ENCODE measurements around the gene NDEL1. TPM values are rescaled to one million over a fixed set of nuclear protein-coding genes. Genes with fewer than 3 reads are reported as not detected.

Gene NDEL1
- total RNA-seq, 1 experiment from 2014 or later: 24.6 TPM

DNA sequence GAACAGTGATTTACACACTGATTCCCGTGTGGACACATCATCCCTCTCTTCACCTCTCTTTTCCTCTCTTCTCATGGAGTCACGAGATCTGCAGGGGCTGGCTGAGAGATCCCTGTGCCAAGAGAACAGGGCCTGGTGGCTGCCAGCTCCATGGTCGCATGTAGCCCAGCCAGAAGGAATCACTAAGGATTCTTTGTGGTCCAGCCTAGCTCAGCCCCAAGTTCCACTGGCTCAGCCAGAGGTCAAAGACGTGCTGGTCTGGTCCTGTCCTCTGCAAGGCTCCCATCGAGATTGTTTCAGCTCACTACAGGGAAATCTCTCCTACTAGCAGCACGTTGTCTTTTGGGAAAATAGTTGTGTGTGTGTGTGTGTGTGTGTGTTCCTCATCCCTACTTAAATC, 66.4 kb downstream of the NDEL1 start:
- DNase-seq (ENCODE audit: low spot score): no peak

- no peak for DNase-seq (ENCODE audit: low spot score)
Measured at GRCh38 chr17:8503368-8503767, 67.7 kb downstream of the NDEL1 start.

DNA sequence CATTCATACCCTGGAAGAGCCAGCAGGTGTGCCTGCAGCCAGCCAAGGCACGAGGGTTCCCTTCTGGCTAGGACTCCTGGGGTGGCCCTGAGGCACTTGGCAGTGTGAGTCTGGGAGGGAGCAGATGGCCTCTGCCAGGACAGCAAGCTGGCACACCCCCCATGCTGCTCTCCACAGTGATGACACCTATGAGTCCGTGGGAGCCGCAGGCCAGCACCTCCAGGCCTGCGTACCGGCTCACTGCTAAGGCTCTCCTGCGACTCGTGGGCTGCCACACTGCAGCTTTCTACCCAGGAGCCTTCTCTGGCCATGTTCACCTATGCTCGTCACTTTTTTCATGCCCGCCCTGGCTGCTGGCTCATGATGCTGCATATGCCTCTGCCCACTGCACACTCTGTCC, 68.1 kb downstream of the NDEL1 start:
- DNase-seq (ENCODE audit: low spot score): no peak

DNA sequence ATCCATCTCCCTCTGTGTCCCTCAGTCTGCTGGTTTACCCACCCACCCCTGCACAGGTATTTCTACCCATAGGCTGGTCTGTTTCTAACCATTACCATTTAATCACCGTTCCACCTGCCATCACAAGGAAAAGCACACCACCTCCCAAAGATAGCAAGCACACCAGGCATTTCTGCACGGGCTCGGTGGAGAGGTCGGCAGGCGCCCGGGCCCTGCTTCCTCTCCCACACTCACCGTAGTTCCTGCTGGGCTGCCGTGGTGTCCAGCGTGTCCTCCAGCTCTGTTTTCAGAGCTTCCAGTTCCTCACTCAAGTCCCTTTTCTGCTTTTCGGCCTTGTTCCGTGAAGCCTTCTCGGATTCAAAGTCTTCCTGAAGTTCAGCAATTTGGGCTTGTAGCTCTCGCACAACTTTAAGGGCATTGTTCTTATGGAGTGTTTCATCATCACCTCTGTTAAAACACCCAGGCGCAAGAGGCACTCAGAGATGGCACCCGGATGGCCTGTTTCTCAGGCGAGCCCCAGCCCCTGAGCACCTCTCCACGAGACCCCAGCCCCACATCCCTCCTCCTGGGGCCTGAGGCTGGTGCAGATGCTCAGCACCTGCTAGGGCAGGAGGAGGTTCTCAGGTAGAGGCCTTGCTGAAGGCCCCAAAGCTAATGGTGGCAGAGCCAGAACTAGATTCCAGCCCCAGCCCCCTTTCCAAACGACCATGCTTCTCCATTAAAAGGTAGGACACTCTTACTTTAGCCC, 69.0 kb downstream of the NDEL1 start:
- DNase-seq (ENCODE audit: low spot score): no peak

- DNase-seq (ENCODE audit: low spot score): no peak
Measured at GRCh38 chr17:8506145-8506544, 70.5 kb downstream of the NDEL1 start.

DNA sequence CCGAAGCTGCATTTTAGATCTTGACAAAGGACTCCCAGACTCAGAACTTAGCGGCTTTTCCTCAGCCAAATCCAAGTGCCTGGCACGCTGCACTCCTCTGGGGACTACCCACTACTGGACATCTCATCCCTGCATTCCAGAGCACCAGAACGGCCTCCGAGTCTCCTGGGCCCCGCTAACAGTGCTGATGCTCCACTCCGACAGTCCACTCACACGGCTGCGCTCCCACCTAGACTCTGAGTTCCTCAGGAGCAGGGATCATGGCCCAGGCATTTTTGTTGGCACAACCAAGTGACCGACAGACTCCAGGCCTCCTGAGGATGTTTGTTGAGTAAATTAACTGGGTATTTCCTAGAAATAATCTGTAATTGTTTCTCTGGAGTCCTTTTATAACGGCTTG, 79.1 kb downstream of the NDEL1 start:
- DNase-seq (ENCODE audit: low spot score): no peak

Small RNA genes within 50 kb of the gene (small RNA-seq; reads per million reads assigned to genes)
- not detected for gene RNU7-43P

Other genes with a start within 250 kb of the NDEL1 start
- gene BORCS6, start 245.7 kb upstream of the NDEL1 start, total RNA-seq (2014; rRNA removed; shearing (Covaris generic)): 12.4 and 12.8 TPM in 2 replicates
- gene AURKB, start 225.3 kb upstream of the NDEL1 start, total RNA-seq (2014; rRNA removed; shearing (Covaris generic)): 75.0 and 84.9 TPM in 2 replicates
- gene CTC1, start 187.8 kb upstream of the NDEL1 start, total RNA-seq (2014; rRNA removed; shearing (Covaris generic)): 5.9 and 17.7 TPM in 2 replicates
- 45.4 and 51.3 TPM in 2 replicates for gene PFAS, start 186.6 kb upstream of the NDEL1 start, total RNA-seq (2014; rRNA removed; shearing (Covaris generic))
- 13.9 and 18.4 TPM in 2 replicates for gene RANGRF, start 147.2 kb upstream of the NDEL1 start, total RNA-seq (2014; rRNA removed; shearing (Covaris generic))
- 1.7 and 2.4 TPM in 2 replicates for gene SLC25A35, start 140.5 kb upstream of the NDEL1 start, total RNA-seq (2014; rRNA removed; shearing (Covaris generic))
- not detected in 2 replicates for gene ARHGEF15, start 125.6 kb upstream of the NDEL1 start, total RNA-seq (2014; rRNA removed; shearing (Covaris generic))
- not detected in 2 replicates for gene ODF4, start 96.0 kb upstream of the NDEL1 start, total RNA-seq (2014; rRNA removed; shearing (Covaris generic))
- gene RPL26, start 52.7 kb upstream of the NDEL1 start, total RNA-seq (2014; rRNA removed; shearing (Covaris generic)): 1,242 and 1,305 TPM in 2 replicates
- not detected in 2 replicates for gene RNF222, start 38.1 kb upstream of the NDEL1 start, total RNA-seq (2014; rRNA removed; shearing (Covaris generic))
- gene MYH10, start 194.8 kb downstream of the NDEL1 start, total RNA-seq (2014; rRNA removed; shearing (Covaris generic)): 14.3 and 28.6 TPM in 2 replicates